ENCODE results near the gene SMKR1.
"Not testable (repeated sequence)": the region's sequence is repeated elsewhere in the genome, so short reads cannot be mapped to it uniquely, and the experiment has no call there.

Gene SMKR1

DNA sequence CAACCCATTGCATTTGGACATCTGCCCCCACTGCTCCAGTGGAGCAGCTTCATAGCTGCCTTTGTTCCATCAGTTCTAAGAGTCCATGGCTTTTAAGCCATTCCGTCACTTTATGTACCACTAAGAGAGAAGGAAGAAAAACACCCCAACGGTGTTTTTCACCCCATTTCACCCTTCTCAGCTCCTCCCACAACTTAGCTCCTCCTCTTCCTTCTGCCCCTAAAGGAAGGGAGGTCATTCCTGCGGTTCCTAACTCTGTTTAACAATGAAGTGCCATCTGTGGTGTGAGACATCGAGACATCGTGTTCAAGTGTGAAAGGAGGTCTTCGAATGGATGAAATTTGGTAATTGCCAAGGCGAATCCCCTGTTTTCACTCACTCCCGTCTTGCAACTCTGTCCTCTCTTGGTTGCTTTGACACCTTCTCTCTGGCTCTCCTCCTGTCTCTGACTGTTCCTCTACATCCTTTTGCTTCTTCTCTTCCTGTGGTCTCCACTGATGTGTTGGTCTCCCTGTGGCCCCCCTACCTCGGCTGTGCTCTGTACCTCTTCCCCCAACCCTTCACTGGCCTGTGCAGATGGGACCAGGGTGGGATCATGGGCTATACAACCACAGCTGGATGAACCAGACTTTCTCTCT is 23.0 kb downstream of the SMKR1 start:
- DNase-seq (ENCODE audit: low spot score) = no peak

DNA sequence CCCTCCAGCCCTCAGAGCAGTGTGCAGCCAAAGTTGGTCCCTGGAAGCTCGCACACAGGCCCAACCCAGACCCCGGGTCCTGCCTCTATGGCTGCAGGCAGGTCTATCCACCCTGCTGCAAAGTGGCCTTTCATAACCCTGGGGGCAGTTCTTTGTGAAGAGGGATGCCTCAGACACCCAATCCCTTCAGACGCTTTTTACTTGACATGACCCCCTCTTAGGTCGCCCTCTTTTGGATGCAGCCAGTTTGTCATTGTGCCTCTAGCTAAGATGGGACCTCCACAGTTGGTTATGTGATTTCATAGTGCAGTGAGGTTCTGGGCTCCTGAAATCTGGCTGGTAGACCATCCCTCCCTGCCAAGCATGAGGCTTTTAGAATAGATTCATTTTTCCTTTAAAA is 27.3 kb downstream of the SMKR1 start:
- DNase-seq (ENCODE audit: low spot score) = no peak

DNA sequence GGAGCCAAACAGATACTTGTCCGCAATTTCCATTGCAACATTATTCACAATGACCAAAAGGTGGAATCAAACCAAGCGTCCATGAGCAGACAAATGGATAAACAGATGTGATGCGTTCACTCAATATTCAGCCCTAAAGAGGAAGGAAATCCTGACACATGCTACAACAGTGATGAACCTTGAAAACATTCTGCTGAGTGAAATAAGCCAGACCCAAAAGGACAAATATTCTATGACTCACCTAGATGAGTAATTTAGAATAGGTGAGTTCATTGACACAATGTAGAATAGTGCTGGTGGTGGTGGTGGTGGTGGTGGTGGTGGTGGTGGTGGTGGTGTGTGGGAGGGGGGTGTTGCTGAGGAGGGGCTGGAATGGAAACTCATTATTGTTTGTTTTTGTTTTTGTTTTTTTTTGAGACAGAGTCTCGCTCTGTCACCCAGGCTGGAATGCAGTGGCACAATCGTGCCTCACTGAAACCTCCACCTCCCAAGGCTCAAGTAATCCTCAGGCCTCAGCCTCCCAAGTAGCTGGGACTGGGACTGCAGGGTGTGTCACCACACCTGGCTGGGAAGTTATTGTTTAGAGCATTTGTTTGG is 28.6 kb downstream of the SMKR1 start:
- DNase-seq (ENCODE audit: low spot score) = no peak

DNA sequence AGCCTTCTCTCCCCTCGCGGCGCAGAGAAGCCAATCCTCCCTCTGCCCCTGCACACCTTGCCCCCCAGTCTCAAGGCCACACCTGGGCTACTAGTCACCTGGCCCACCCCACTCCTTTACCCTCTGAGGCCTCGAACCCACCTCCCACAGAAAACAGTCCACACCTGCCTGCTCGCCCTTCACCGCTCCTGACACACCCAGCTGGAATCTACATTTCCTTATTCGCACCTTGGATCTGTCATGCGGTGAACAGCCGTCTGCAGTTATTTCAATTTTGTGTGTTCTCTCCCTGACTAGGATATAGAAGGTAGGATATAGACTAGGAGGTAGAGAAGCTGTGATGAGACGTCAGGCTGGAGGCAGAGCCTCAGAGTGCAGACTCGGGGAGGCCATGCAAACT is 29.4 kb downstream of the SMKR1 start:
- no peak for DNase-seq (ENCODE audit: low spot score)

DNA sequence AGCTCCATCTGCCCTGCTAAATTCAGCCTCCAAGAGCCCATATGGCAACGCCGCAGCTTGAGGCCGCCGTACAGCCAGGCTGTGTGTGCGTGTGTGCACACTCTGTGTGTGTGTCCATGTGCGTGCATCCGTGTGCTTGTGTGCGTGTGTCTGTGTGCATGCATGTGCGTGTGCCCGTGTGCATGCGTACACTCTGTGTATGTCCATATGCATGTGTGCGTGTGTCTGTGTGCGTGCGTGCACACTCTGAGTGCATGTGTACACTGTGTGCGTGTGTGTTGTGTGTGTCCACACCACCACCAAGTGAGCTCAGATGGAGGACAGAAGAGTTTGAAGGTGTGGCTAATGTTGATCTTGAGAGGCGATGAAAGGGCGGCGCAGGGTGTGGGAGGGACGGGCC is 30.0 kb downstream of the SMKR1 start:
- DNase-seq (ENCODE audit: low spot score) = no peak

DNA sequence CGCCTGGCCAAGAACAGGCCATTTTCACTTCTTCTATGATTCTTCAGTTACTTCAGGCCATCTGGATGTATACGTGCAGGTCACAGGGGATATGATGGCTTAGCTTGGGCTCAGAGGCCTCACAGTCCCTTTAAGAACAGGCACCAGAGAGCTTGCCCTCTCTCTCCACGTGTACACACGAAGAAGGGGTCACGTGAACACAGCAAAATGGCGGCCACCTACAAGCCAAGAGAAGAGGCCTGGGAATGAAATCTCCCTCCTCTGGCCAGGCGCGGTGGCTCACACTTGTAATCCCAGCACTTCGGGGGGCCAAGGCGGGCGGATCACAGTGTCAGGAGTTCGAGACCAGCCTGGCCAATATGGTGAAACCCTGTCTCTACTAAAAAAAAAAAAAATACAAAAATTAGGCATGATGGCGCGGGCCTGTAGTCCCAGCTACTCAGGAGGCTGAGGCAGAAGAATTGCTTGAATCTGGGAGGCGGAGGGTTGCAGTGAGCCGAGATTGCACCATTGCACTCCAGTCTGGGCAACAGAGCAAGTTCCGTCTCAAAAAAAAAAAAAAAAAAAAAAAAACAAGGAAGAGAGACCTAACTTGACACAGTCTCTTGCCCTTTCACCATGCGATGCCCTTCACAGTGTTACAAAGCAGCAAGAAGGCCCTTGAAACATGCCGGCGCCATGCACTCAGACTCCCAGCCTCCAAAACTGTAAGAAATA is 32.4 kb downstream of the SMKR1 start:
- not testable (repeated sequence) for DNase-seq (ENCODE audit: low spot score)

DNA sequence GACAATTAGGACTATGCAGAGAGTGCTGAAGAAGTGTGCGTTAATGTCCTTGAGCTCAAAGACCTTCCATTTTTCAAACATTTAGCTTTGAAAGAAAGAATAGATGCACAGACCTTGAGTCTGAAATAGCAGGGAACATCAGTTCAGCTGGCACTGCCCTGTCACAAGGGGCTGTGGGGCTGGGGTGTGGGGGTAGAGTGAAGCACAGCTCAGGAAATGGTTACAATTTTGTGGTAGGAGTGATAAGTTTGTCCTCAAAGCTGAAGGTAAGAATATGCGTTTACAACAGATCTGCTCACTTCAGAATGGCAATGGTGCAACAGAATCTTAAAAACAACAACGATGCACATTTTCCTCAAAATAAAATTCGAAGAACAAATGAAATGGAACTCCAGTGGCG is 33.6 kb downstream of the SMKR1 start:
- DNase-seq (ENCODE audit: low spot score) = no peak

DNA sequence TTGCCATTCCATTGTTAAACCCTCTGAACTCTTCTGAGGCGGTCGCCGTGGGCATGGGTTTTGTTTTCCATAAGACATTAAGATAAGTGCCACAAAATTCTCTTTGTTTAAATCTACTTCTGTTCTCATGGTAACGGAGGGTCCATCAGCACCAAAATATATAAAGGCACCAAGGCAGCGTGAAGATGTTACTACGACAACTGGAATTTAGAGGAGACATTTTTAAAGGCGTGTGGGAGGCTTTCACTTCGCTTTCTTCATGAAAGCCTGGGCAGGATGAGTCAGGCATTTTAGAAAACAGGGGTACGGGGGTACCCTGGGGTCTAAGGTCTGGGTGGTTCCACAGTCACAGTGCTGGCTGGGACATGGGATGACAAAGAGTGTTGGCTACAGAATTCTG is 34.0 kb downstream of the SMKR1 start:
- DNase-seq (ENCODE audit: low spot score) = no peak

DNA sequence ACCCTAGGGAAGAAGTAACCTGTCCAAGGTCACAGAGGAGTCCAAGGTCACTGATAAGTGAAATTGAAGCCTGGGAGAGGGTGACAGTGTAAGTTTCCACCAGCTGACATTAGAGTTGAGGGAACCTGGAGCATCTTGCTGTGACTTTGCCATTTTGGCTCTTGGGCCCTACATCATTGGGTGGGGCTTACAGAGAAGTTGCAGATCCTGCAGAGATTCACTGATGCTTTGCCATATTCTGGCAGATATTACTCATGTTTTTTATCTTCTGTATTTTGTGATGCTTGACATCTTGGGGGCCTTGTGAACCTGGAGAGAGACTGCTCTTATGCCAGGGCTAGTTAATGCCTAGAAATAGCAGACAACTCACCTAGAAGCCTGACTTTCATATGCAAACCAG is 36.5 kb downstream of the SMKR1 start:
- no peak for DNase-seq (ENCODE audit: low spot score)

DNA sequence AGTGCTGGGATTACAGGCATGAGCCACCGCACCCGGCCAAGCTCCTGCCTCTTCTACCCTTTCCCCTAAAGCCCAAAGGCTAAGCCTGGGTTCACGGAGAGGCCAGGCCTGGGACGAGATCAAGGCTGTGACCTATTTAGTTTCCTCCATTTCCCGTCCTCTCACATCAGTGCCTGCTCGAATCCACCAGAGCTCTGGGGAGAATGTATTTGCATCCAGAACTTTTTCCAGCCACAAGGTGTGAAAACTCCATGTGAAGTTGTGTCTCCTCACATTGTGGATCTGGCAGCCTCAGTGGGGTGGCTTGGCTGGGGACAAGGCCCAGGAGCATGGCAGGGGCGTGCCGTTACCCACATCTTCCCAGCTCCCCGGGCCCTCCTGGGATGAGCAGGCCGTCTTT is 38.0 kb downstream of the SMKR1 start:
- DNase-seq (ENCODE audit: low spot score) = no peak

DNA sequence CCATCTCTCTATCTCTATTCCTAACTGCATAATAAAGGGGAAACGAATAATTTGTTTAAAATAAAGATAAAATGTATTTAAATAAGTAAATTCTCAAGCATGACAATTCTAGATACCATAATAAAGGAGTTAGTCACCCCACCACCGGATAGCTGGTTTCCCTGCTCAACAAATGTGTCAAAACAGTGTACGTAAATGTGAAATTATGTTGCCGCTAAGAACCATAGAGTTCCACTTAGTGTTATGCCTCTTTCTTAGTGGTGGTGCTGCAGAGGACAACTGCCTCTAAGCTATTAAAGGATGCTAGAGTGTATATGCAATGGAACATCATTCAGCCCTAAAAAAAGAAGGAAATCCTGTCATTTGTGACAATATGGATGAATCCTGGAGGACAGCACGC is 42.4 kb downstream of the SMKR1 start:
- DNase-seq (ENCODE audit: low spot score) = no peak

DNA sequence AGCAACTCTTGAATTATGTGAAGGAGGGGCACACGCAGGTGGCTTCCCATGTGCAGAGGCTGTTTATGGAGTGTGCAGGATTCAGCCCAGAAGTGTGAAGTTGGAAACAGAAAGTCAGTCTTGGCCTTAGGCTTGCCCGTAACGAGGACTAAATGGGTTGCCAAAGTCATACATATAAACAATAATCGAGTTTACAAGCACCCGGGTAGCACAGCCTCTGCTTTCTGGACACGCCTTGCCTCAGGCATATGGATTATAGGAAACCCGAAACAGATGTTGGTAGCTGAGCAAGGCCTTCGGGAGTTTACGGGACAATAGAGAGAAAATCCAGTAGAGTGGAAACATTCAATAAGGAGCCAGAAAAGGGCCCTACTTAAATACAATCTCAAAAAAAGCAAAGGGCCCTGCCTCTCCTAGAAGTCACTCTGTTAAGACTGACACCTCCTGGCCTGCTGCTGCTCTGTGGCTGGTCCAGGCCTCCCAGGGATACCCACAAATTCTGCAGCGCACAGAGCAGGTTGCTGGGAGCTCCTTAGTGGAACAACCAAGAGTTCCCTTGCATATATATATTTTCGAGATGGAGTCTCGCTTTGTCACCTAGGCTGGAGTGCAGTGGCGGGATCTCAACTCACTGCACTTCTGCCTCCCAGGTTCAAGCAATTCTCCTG is 48.5 kb downstream of the SMKR1 start:
- no peak for DNase-seq (ENCODE audit: low spot score)

DNA sequence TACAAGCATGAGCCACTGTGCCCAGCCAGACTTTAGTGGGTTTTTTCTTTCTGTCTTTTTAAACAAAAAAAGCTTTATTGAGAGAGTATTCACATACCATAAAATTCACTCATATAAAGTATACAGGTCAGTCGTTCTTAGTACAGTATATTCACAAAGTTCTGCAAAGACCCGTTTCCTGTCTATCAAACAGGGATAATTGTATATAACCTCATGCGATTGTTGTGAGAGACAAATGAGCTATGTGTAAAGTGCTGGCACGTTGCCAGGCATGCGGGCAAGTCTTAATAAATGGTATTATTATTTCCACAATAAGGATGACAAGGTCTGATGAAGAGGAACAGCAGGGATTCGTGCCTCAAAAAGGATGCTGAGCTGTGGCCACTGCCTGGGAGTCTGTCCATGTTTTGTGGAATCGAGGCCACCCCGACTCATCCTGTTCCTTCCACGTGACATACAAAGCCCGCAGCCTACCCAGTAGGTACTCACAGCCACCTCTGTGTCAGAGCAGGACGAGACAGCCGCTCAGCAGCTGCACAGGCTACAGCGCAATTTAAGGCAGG is 51.6 kb downstream of the SMKR1 start:
- no peak for DNase-seq (ENCODE audit: low spot score)

DNA sequence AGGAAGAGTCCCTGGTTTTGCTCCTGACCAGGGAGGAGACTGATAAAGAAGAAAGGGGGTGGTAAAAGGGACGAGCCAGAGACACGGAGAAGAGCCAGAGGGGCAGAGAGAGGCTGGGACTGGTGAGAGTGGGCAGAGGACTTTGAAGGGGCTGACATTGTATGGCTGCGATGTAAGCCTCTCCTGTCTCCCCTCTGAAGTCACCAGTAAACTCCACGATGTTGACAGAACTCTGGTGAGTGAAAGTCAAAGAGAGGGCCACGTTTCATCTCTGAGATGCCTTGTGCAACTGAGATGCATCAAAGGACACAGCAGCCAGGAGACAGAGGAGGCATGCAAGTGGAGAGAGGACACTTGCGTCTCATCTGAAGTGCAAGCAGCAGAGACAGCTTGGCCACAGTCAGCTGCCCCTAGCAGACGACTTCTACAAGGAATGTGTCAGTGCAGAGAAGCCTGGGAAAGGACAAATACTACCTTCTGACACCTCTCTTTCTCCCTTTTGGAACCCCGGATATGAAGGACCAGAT is 54.3 kb downstream of the SMKR1 start:
- DNase-seq (ENCODE audit: low spot score) = no peak

DNA sequence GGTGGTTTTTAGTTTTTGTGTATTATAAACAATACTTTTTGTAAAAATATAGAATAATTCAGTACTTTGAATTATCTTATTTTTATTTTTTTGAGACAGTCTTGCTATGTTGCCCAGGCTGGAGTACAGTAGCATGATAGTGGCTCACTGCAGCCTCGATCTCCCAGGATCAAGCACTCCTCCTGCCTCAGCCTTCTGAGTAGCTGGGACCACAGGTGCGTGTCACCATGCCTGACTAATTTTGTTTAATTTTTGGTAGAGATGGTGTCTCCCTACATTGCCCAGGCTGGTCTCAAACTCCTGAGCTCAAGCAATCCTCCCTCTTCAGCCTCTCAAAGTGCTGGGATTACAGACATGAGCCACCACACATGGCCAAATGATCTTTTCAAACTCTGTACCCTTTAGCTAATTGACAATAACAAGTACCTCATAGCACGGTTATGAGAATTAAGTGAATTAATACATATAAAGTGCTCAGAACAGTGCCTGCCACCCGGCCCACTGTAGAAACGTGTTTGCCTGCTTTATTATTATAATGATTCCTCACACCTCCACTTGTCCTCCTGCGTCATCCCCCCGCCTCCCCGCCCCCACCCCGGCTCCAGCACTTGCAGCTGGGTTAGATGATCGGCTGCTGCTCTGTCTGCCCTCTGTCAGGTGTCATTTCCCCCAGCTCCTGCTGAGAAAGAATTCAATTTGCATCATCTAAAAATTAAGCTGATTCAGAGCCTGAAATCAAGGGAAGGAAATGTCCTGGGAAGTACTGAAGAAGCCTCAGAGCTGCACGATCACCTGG is 55.6 kb downstream of the SMKR1 start:
- no peak for DNase-seq (ENCODE audit: low spot score)

DNA sequence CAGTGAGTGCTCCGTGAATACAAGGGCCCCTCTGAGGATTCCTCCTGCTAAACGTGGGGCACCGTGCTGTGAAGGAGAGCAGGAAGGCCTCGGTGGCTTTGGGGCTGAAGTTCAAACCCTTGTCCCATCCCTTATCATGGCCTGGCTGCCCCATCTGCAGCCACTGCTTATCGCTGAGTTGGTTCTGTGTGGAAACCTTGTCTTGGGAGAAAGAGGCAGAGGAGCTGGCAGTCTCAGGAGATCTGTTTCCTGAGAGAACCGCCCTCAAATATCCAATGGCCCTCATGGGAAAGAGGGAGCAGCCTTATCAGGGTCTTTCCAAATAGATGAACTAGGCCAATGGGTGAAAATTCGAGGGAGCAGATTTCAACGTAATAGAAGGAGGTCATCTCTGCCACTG is 57.2 kb downstream of the SMKR1 start:
- DNase-seq (ENCODE audit: low spot score) = no peak

DNA sequence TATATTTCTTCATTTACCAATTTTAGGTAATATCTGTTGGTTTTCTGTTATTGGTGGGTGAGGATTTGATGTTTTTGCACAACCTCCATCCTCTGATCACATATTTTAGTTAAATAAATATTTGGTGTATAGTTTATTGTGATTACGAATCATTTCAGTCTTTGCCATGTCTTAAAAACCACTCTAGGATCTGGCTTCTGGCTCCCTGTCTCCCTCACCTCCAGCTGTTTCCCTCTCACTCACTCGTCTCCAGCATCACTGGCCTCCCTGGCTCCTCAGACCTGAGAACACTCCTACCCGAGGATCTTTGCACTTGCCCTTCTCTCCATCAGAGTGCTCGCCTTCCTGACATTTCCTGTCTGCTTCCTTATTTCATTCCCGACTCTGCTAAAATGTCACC is 58.5 kb downstream of the SMKR1 start:
- no peak for DNase-seq (ENCODE audit: low spot score)

DNA sequence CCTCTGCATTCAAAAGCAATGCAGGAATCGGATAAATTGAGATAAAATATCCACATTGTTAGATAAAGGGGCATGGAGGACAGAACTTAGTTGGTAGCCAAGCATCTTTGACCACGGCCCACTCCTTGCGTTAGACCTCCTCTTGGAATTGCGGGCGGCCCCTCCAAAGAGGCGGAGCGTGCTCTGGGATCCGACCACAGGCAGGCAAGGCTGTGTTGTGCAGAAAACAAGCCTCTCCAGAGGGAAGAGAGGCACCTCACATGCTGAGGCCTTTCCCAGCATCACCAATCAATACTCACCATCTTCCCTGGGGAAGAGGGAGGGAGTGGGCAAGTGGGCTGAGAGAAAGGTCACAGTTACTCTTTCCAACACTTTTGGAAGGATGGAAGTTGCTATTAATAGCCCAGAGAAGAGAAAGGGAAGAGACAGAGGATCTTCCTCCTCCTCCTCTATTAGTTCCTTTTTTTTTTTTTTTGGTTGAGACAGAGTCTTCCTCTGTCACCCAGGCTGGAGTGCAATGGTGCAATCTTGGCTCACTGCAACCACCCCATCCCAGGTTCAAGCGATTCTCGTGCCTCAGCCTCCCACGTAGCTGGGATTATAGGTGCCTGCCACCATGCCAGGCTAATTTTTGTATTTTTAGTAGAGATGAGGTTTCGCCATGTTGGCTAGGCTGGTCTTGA is 59.5 kb downstream of the SMKR1 start:
- DNase-seq (ENCODE audit: low spot score) = peak; percentile 14
